MM.1S (cell line): ENCODE results near the gene USP32.
A peak's percentile ranks its signal among the peaks of the same experiment; 100 is the strongest.

Source experiments
- EZH2 ChIP-seq: fragments of 300-600 bp; sonication (generic); optimal IDR thresholded peaks from 2 replicates; pipeline ENCODE3; 2017; ENCODE audit warnings: low read depth, mild to moderate bottlenecking, antibody characterized with exemption, low read length, mixed read lengths
- EZH2phosphoT487 ChIP-seq: fragments of 300-600 bp; sonication (generic); IDR thresholded peaks from 2 replicates; pipeline ENCODE4 v1.6.1; 2018; ENCODE audit warnings: antibody characterized with exemption, low read length
- TF ChIP-seq, protein P1 (sequence below): fragments of 300-600 bp; sonication (generic); IDR thresholded peaks from 2 replicates; pipeline ENCODE4 v1.5.1; 2016; ENCODE audit warnings: antibody characterized with exemption, low read length, mixed read lengths

DNA sequence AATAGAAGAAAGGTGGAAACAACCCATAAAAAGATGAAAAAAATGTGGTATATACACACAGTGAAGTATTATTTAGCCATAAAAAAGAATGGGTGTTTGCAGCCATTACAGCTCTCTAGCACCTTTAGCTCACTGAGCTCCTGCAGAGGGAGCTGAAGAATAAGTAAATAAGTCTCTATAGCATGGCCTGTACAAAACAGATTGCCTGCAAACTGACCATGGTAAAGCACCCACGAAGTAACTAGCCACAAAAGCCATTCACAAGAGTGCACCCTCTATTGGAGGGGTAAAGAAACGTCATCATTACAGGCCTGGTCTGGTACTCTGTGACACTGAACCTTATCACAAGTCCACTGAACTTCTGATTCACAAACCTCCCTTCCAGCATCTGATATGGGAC, 76.3 kb downstream of the USP32 start:
- TF ChIP-seq, protein P1, sequence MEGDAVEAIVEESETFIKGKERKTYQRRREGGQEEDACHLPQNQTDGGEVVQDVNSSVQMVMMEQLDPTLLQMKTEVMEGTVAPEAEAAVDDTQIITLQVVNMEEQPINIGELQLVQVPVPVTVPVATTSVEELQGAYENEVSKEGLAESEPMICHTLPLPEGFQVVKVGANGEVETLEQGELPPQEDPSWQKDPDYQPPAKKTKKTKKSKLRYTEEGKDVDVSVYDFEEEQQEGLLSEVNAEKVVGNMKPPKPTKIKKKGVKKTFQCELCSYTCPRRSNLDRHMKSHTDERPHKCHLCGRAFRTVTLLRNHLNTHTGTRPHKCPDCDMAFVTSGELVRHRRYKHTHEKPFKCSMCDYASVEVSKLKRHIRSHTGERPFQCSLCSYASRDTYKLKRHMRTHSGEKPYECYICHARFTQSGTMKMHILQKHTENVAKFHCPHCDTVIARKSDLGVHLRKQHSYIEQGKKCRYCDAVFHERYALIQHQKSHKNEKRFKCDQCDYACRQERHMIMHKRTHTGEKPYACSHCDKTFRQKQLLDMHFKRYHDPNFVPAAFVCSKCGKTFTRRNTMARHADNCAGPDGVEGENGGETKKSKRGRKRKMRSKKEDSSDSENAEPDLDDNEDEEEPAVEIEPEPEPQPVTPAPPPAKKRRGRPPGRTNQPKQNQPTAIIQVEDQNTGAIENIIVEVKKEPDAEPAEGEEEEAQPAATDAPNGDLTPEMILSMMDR = peak; percentile 34; the same call in 1 of the 2 replicates
- TF ChIP-seq EZH2 (no peak), EZH2phosphoT487 (no peak)
